Muscle layer of colon (tissue), 2 donors: Measurements from ENCODE around the gene PPCDC.

Experiments
- H3K27ac ChIP-seq: one replicate; pipeline ENCODE4 v1.7.0; 2013; ENCODE audit warnings: low read depth, mild to moderate bottlenecking, low read length, moderate library complexity
- H3K27me3 ChIP-seq, 2 donors: one replicate each; pipeline ENCODE4 v1.7.0; 2013; ENCODE audit warnings: low read length in 2 of 2, mild to moderate bottlenecking in 2 of 2; ENCODE audit not compliant: insufficient read depth in 2 of 2, control insufficient read depth in 1 of 2
- H3K36me3 ChIP-seq: one replicate; pipeline ENCODE4 v1.7.0; 2013; ENCODE audit warnings: mild to moderate bottlenecking, low read length; ENCODE audit not compliant: insufficient read depth
- H3K4me1 ChIP-seq: one replicate; pipeline ENCODE4 v1.7.0; 2013; ENCODE audit warnings: mild to moderate bottlenecking, low read length; ENCODE audit not compliant: insufficient read depth
- H3K4me3 ChIP-seq, 2 donors: one replicate each; pipeline ENCODE4 v1.7.0; 2013; ENCODE audit warnings: low read length in 2 of 2, low read depth in 1 of 2, mild to moderate bottlenecking in 1 of 2, moderate library complexity in 1 of 2
- H3K9ac ChIP-seq: one replicate; pipeline ENCODE4 v1.7.0; 2013; ENCODE audit warnings: low read length
- H3K9me3 ChIP-seq: one replicate; pipeline ENCODE4 v1.7.0; 2013; ENCODE audit warnings: mild to moderate bottlenecking, low read length
- donor health status: abdominal sarcoma.
- donor health status: Adenocarcinoma of cecum.

The PPCDC gene, protein sequence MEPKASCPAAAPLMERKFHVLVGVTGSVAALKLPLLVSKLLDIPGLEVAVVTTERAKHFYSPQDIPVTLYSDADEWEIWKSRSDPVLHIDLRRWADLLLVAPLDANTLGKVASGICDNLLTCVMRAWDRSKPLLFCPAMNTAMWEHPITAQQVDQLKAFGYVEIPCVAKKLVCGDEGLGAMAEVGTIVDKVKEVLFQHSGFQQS

GRCh38 chr15:75023181-75023871, at the start of gene PPCDC:
Gene PPCDC, plus strand, starts transcription at chr15:75023590. Its CDS starts 4,729 bp downstream, at chr15:75028319.
- Histone ChIP-seq H3K4me3 (peak within 1 kb of the TSS; percentile 54 to 79), H3K9ac (peak within 1 kb of the TSS; percentile 55), H3K27ac (peak within 1 kb of the TSS; percentile 70), H3K27me3 (no peaks in the 10 kb centered on the region), H3K4me1 (peaks cover 18% of the 10 kb centered on the region), H3K9me3 (no peaks in the 10 kb centered on the region), H3K36me3 (no peaks in the 10 kb centered on the region)

GRCh38 chr15:74976159-74976558, 47.2 kb upstream of the PPCDC start:
- no peaks in the 10 kb centered on the region for H3K27me3 ChIP-seq
- H3K36me3 ChIP-seq: no peaks in the 10 kb centered on the region
- no peaks in the 10 kb centered on the region for H3K4me1 ChIP-seq
- H3K9ac ChIP-seq: no peak overlapping the region
- H3K9me3 ChIP-seq: no peaks in the 10 kb centered on the region
- no peak overlapping the region for H3K27ac ChIP-seq
- no peak overlapping the region for H3K4me3 ChIP-seq

GRCh38 chr15:74977599-74977998, 45.8 kb upstream of the PPCDC start:
- no peak overlapping the region for H3K4me3 ChIP-seq
- H3K27ac ChIP-seq: no peak overlapping the region
- no peaks in the 10 kb centered on the region for H3K9me3 ChIP-seq
- no peak overlapping the region for H3K9ac ChIP-seq
- H3K36me3 ChIP-seq: no peaks in the 10 kb centered on the region
- no peaks in the 10 kb centered on the region for H3K27me3 ChIP-seq
- no peaks in the 10 kb centered on the region for H3K4me1 ChIP-seq

- H3K36me3 ChIP-seq: no peaks in the 10 kb centered on the region
- H3K4me1 ChIP-seq: no peaks in the 10 kb centered on the region
- no peak overlapping the region for H3K9ac ChIP-seq
- H3K27me3 ChIP-seq: no peaks in the 10 kb centered on the region
- no peak overlapping the region for H3K27ac ChIP-seq
- no peak overlapping the region for H3K4me3 ChIP-seq
- no peaks in the 10 kb centered on the region for H3K9me3 ChIP-seq
Measured at GRCh38 chr15:74978077-74978476, 45.3 kb upstream of the PPCDC start.

DNA sequence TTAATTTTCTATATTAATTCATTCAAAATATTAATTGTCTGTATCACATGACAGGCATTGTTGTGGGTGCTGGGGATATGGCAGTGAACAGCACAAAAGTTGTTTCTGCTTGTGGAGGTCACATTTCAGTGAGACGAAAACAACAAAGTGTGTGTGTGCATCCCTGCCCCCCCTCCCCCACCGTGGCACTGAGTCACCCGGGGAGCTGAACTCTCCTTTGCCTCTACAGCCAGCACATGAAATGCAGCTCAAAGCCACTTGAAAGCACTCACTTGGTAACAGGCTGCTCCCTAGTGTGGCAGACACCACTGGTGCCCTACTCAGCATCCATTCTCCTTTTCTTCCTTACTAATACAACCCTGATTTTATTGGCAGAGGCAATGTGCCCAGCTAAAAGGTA, 44.9 kb upstream of the PPCDC start:
- H3K4me1 ChIP-seq: no peaks in the 10 kb centered on the region
- no peaks in the 10 kb centered on the region for H3K36me3 ChIP-seq
- no peak overlapping the region for H3K27ac ChIP-seq

DNA sequence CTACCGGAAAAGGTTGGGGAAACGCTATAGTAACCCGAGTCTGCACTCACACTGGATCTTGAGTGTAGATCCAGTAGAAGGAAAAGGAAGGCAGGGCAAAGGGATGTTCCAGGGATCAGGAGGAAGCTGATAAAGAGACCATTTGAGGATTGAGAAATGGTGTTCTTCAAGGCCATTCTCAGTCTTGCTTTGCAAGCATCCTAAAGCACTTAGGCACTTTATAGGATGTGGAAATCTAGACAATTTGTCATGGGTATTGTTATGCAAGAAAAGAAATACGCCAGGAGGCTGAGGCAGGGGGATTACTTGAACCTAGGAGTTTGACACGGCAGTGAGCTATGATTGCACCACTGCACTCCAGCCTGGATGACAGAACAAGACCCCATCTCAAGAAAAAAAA, 41.2 kb upstream of the PPCDC start:
- Histone ChIP-seq H3K4me3 (no peak overlapping the region), H3K27ac (no peak overlapping the region), H3K27me3 (no peaks in the 10 kb centered on the region), H3K9ac (no peak overlapping the region), H3K36me3 (no peaks in the 10 kb centered on the region), H3K4me1 (no peaks in the 10 kb centered on the region), H3K9me3 (no peaks in the 10 kb centered on the region)

More for the DNA sequence above, 44.9 kb upstream of the PPCDC start:
- Histone ChIP-seq H3K9me3 (no peaks in the 10 kb centered on the region), H3K4me3 (no peak overlapping the region), H3K27me3 (no peaks in the 10 kb centered on the region), H3K9ac (no peak overlapping the region)

- no peaks in the 10 kb centered on the region for H3K4me1 ChIP-seq
- H3K27me3 ChIP-seq: no peaks in the 10 kb centered on the region
Measured at GRCh38 chr15:74983725-74984231, 39.6 kb upstream of the PPCDC start.

DNA sequence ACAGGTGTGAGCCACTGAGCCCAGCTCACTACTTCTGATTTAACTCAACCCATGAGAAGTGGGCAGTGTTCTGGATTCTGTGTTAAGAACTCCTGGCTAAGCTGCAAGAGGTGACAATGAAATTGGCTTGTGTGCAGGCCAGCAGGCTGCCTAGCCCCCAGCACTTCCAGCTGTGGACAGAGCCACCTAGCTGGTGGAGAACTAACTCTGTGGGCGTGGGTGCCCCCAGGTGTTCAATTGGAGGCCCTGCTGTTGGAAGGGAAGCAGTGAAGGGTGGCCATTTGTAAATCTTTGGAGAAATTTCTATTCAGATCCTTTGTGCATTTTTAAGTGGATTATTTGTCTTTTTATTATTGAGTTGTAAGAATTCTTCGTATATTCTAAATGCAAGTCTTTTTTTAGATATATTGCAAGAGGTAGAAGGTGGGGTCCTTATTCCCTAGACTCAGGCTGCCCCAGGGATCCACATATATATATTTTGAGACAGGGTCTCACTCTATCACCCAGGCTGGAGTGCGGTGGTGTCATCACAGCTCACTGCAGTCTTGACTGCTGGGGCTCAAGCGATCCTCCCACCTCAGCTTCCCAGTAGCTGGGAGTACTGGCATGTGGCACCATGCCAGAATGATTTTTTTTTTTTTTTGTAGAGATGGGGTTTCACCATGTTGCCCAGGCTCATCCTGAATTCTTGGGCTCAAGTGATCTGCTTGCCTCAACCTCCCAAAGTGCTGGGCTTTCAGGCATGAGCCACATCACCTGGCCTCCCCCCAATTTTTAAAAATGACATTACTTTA, 35.2 kb upstream of the PPCDC start:
- Histone ChIP-seq H3K9me3 (no peaks in the 10 kb centered on the region), H3K27me3 (no peaks in the 10 kb centered on the region), H3K27ac (no peak overlapping the region), H3K9ac (no peak overlapping the region), H3K36me3 (no peaks in the 10 kb centered on the region), H3K4me3 (no peak overlapping the region), H3K4me1 (no peaks in the 10 kb centered on the region)

More at GRCh38 chr15:74983725-74984231, 39.6 kb upstream of the PPCDC start:
- Histone ChIP-seq H3K27ac (no peak overlapping the region), H3K36me3 (no peaks in the 10 kb centered on the region), H3K9me3 (no peaks in the 10 kb centered on the region), H3K4me3 (no peak overlapping the region), H3K9ac (no peak overlapping the region)

DNA sequence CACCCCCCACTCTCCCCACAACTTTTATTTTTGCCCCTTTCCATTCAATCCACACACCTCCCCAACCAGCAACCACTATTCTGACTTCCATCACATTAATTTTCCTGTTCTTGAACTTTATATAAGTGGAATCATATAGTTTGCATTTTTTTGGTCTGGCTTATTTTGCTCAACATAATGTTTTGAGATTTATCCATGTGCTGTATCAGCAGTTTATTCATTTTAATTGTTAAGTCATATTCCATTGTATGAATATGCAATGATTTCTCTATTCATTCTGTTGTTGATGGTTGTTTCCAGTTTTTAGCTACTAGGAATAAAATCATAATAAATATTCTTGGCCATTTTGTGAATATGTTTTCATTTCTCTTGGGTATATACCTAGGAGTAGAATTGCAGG, 33.9 kb upstream of the PPCDC start:
- Histone ChIP-seq H3K4me3 (no peak overlapping the region), H3K9ac (no peak overlapping the region), H3K27me3 (no peaks in the 10 kb centered on the region), H3K27ac (no peak overlapping the region), H3K9me3 (no peaks in the 10 kb centered on the region), H3K4me1 (no peaks in the 10 kb centered on the region), H3K36me3 (no peaks in the 10 kb centered on the region)

DNA sequence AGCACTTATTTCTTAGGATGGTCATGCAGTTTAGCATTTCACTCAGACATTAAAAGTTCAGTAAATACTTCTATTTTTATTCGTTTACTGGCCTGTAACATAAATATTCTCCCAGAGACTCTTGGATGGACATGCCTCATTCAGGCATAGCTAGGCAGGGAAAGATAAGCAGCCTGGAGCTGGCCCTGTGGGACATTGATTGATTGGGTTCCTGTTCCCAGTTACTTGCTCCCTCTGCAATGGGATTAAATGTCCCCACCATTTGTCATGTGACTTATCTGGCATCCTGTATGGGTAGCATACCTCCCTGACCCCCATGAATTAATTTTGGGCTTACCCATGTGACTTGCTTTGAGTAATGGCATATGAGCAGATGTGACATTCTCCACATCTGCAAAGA, 30.8 kb upstream of the PPCDC start:
- H3K27ac ChIP-seq: no peak overlapping the region
- no peaks in the 10 kb centered on the region for H3K36me3 ChIP-seq
- H3K9me3 ChIP-seq: no peaks in the 10 kb centered on the region
- peaks cover 6% of the 10 kb centered on the region for H3K4me1 ChIP-seq
- no peak overlapping the region for H3K4me3 ChIP-seq
- no peak overlapping the region for H3K9ac ChIP-seq
- H3K27me3 ChIP-seq: peaks cover 8 to 21% of the 10 kb centered on the region in 2 donors

GRCh38 chr15:74994236-74994635, 29.2 kb upstream of the PPCDC start:
- H3K9me3 ChIP-seq: no peaks in the 10 kb centered on the region
- H3K27me3 ChIP-seq: peaks cover 12 to 30% of the 10 kb centered on the region in 2 donors
- no peaks in the 10 kb centered on the region for H3K36me3 ChIP-seq
- H3K27ac ChIP-seq: no peak overlapping the region
- peaks cover 6% of the 10 kb centered on the region for H3K4me1 ChIP-seq
- H3K9ac ChIP-seq: no peak overlapping the region
- H3K4me3 ChIP-seq: no peak overlapping the region
